ENCODE results near the gene ICA1L.

DNA sequence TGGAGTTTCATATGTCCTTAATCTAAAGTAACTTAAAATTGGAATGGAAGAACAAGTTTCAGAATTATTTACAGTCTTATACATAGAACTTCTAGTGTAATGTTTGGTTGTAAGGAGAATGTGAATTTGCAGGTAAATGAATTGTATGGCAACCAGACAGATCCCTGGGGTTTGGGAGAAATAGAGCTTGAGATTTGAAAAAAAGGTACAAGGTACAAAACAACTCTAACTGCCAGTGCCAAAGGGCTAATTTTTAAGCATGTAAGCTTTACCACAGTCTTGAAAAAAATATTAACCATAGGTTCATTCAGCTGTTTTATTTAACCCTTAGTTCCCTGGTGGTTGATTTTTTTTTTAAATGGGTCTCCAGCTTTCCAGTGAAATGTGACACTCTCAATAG is 103.3 kb downstream of the ICA1L start:
- no peak for TF ChIP-seq POLR2AphosphoS5 (IDR thresholded peaks at IDR 0.05)
- TF ChIP-seq POLR2A (IDR thresholded peaks at IDR 0.05), result no peak
